Measurements from ENCODE around the gene TBXAS1.

Gene TBXAS1

GRCh38 chr7:139976838-139977656 lies 148.0 kb downstream of the TBXAS1 start:
- no peak for DNase-seq (ENCODE audit: low read depth in 2 of 2)

DNA sequence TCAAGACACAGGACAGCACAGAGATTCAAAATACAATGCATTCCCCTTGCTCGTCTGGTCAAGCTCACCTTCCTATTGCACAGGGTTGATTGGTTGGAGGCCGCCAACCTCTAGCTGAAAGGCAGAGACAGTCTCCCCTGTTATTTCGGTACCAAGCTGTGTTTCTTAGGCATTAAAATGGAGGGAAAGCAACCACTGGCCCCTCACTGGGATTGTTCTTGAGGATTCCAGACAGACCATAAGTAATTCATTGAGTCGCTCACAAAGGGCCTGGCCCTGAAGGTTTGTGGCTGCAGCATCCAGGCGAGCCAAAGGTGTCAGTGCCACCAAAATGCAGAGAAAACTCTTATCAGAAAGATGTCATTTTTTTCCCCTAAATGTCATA lies 152.4 kb downstream of the TBXAS1 start:
- no peak for DNase-seq (ENCODE audit: low read depth in 2 of 2)

GRCh38 chr7:139982927-139983920 lies 154.2 kb downstream of the TBXAS1 start:
- DNase-seq (ENCODE audit: low read depth in 2 of 2) = no peak

GRCh38 chr7:139984642-139985539 lies 155.8 kb downstream of the TBXAS1 start:
- DNase-seq (ENCODE audit: low read depth in 2 of 2) = no peak

- no peak for DNase-seq (ENCODE audit: low read depth in 2 of 2)
Measured at GRCh38 chr7:139985811-139986210, 156.7 kb downstream of the TBXAS1 start.

DNA sequence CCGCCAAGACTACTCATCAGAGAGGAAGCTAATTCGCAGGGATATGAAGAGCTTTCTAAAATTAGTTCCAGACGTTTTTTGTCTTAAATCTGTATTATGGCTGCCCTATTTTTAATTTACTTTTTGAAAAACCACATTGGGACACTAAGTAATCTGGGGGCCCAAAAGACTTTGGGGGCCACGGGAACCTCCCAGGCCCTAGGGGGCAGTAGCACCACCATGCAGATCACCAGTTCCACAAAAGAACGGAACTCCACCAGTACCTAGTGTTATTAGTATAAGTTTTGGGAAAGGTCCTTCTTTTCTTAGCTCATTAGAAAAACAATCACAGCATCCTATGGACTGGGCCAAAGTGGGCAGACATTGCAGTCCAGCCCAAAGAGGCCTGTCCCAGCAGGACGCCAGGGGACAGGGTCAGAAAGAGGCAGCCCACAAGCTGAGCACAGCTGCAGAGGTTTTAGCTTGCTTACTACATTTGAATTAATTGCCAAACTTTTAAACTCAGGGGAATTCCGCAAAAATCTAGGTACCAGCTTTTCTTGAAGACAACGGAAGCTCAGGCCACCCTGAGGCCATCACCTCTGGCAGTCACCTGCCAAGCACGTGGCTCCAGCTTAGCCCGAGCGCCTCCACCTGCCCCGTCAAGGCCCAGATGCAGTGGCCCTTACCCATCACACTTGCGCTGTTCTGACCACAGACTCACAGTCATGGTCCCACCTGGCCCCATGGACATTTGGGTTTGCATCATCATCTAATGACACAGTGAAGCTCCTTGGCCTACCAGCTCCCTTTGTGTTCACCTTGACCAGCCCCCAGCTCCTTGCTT lies 158.8 kb downstream of the TBXAS1 start:
- no peak for DNase-seq (ENCODE audit: low read depth in 2 of 2)

DNA sequence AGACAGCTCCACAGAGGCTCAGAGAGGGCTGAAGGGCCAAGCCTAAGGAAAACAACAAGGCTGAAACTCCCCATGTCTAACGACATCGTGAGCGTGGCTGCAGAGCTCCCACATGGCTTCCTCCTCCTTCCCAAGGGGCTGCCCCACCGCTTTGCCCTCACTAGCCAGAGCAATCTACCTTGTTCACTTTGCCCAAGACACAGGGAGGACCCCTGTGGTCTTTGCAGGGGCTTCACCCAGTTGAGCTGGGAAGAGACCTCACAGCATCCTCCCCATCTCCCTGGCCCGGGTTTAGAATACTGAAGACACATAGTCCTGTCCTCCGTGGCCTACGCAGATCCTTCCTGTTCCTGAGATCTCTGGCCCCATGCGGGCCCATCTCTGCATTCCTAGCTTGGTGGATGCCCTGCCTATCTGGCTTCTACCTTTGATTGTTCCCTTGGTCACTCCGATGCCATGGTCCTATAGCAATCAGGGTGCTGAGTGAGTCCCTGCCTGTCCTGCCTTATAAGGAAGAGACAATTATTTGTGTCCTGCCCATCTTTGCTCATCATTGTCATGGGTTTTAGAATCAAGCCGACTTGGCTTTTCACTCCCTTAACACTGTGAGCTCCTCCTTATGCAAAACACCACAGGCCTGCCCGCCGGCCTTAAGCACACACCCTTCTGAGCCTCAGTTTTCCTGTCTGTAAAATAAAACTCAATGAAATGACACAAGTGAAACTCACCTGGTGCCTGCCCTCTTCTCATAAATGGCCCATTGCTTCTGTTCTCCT lies 160.5 kb downstream of the TBXAS1 start:
- no peak for DNase-seq (ENCODE audit: low read depth in 2 of 2)

DNA sequence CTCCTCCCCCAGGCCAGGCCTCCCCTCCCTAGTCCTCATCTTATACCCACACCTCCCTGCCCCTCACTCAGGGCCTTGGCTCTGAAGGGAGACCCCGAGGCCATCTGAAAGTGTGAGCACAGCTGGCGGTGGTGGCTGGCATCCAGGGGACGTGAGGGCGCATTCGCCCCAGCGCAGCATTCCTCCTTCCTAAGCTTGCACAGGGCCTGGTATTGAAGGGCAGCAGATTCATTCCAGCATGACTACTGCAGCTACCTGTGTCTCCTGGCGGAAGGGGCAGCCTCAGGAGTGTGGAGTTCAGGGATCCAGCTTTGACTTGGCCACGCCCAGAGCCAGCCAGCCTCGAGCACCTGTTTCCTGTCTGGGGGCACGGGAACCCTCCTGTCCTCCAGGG lies 161.1 kb downstream of the TBXAS1 start:
- no peak for DNase-seq (ENCODE audit: low read depth in 2 of 2)

GRCh38 chr7:139990571-139991268 lies 161.7 kb downstream of the TBXAS1 start:
- DNase-seq (ENCODE audit: low read depth in 2 of 2) = no peak

DNA sequence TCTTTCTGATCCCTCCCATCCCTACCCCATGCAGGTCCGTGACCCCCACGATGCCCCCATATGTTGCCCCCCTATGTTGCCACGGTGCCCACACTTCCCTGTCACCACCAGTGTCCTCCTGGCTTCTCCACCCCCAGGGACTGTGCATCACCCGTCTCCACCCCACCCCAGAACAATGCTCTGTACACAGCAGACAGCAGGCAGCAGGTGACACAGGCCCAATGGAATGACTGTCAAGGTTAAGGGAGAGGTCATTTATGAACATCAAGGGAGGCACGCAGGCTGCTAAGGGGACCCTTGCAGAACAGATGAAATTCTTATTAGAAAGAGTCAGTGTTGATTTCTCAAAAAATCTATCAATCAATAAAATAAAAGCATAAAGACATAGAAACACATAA lies 162.2 kb downstream of the TBXAS1 start:
- no peak for DNase-seq (ENCODE audit: low read depth in 2 of 2)

DNA sequence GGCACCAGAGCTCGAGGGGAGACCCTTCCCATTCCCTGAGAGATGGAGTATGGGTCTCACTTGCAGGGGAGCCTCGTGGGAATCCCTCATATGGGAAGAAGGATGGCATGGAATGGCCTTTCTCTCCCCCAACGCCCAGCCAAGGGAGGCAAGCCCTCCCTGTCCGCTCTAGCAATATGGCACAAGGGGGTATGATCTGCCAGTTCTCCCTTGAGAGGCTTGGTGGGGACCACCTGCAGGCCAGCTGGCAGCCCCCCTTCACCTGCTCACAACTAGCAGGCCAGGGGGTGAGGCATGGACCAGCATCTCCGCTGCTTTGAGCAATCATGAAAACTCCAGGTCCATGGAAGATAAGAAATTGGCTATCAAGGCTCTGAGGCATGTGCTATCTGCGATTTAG lies 162.8 kb downstream of the TBXAS1 start:
- no peak for DNase-seq (ENCODE audit: low read depth in 2 of 2)

GRCh38 chr7:139992353-139993044 lies 163.4 kb downstream of the TBXAS1 start:
- no peak for DNase-seq (ENCODE audit: low read depth in 2 of 2)

DNA sequence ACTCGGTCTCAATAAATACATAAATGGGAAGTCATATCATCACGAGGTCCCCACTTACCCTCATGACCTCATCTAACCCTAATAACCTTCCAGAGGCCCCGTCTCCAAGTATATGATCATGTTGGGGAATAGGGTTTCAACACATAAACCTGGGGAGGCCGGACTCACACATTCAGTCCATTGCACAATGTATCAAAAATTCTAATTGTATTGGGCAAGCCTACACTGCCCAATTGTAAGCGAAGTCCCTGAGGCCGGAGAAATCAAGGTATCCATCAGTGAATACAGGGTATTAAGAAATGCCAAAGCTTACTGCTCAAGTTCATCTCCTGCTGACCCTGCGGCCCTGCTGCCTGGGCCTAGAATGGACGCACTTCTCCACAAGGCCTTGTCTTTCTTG lies 164.1 kb downstream of the TBXAS1 start:
- no peak for DNase-seq (ENCODE audit: low read depth in 2 of 2)

DNA sequence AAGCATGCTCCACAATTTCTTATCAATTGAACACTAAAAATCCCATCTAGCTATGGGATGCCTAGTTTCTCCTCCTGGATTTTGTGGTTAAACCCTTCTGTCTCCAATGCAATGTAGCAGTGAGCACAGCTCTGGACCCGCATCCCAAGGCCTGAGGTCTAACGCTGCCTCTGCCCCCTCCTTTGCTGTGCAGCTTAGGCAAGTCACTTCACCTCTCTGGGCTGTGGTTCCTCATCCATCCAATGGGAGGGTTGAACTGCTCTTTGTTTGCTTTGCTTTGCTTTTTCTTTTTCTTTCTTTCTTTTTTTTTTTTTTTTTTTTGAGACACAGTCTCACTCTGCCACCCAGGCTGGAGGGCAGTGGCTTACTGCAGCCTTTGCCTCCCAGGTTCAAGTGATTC lies 164.5 kb downstream of the TBXAS1 start:
- no peak for DNase-seq (ENCODE audit: low read depth in 2 of 2)

GRCh38 chr7:139994356-139994755 lies 165.3 kb downstream of the TBXAS1 start:
- DNase-seq (ENCODE audit: low read depth in 2 of 2) = no peak

GRCh38 chr7:139995017-139995915 lies 166.2 kb downstream of the TBXAS1 start:
- no peak for DNase-seq (ENCODE audit: low read depth in 2 of 2)

DNA sequence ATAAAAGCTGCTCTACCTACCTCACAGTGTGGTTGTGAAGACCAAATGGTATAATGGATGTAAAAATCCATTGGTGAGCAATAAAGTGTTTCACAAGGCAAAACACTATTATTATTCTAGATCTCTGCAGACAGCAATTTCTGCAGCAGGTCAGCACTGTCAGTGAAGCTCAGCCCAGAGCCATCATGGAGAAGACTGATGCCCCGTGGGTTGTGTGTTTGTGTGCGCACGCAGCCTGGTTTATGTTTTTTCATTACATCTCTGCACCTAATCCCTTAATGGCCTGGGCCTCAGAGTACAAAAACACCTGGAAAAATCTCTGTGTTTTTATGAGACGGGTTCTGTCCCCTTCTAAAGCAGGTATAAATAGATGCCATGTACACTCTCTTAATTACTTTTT lies 169.5 kb downstream of the TBXAS1 start:
- DNase-seq (ENCODE audit: low read depth in 2 of 2) = no peak

GRCh38 chr7:139999516-139999915 lies 170.5 kb downstream of the TBXAS1 start:
- DNase-seq (ENCODE audit: low read depth in 2 of 2) = no peak
